RWPE1 (cell line): ENCODE measurements around the gene SYNGR3.
A peak's percentile ranks its signal among the peaks of the same experiment; 100 is the strongest.

Experiments used
- CTCF ChIA-PET: fragments of 350-600 bp; sonication (Branson Sonifier 250); formaldehyde crosslinking; extraction: SDS; loops from one replicate; lab custom pipeline; 2021; lab: Yijun Ruan, JAX
- POLR2A ChIA-PET: fragments of 400-600 bp; formaldehyde crosslinking; extraction: SDS; loops from one replicate; lab custom pipeline; 2020; ENCODE audit warnings: antibody characterized with exemption; ENCODE audit not compliant: low non-redundant PET; lab: Yijun Ruan, JAX
- DNase-seq: peaks from one replicate; pipeline ENCODE4 v3.0.0; 2012; ENCODE audit warnings: low spot score
- H3K27ac ChIP-seq: fragments of 450-650 bp; 2 replicates; pipeline ENCODE4 v1.5.1; 2017
- CTCF ChIP-seq: fragments of 450-650 bp; conservative IDR thresholded peaks from 2 replicates; pipeline ENCODE4 v1.5.1; 2017; ENCODE audit warnings: low read depth, mild to moderate bottlenecking

Gene SYNGR3

GRCh38 chr16:2028620-2029220, 39.0 kb downstream of the SYNGR3 start:
- POLR2A ChIA-PET, result no interaction called here
- CTCF ChIA-PET, result interaction anchor here (1.1 kb wide), 1 partner anchor 112 kb away, joined by 6 read pairs; no protein-coding TSS in a partner anchor
- TF ChIP-seq CTCF, result no peak
- H3K27ac ChIP-seq, result peak overlapping the region; percentile 85
- DNase-seq, result no peak

GRCh38 chr16:2029350-2029749, 39.6 kb downstream of the SYNGR3 start:
- CTCF ChIA-PET, result no interaction called here

GRCh38 chr16:2030036-2030435, 40.3 kb downstream of the SYNGR3 start:
- H3K27ac ChIP-seq, result peak overlapping the region; percentile 78
- no peak for DNase-seq
- POLR2A ChIA-PET, result no interaction called here
- CTCF ChIA-PET, result interaction anchor here (0.6 kb wide), 1 partner anchor 116 kb away, joined by 3 read pairs; no protein-coding TSS in a partner anchor
- TF ChIP-seq CTCF, result no peak

More at GRCh38 chr16:2029350-2029749, 39.6 kb downstream of the SYNGR3 start:
- no peak for DNase-seq
- no peak for TF ChIP-seq CTCF
- POLR2A ChIA-PET, result no interaction called here
- peak overlapping the region; percentile 78 for H3K27ac ChIP-seq

- H3K27ac ChIP-seq, result peak overlapping the region; percentile 78
- POLR2A ChIA-PET, result no interaction called here
- CTCF ChIA-PET, result no interaction called here
- no peak for TF ChIP-seq CTCF
- DNase-seq, result no peak
These were observed 41.4 kb downstream of the SYNGR3 start for GRCh38 chr16:2031081-2031577.

GRCh38 chr16:2032285-2033056, 42.7 kb downstream of the SYNGR3 start:
- H3K27ac ChIP-seq, result peak overlapping the region; percentile 78
- DNase-seq, result no peak
- CTCF ChIA-PET, result interaction anchor here (0.5 to 1.1 kb wide), 3 partner anchors 8 to 16 kb away, joined by 3 read pairs; no protein-coding TSS in a partner anchor
- POLR2A ChIA-PET, result no interaction called here
- TF ChIP-seq CTCF, result no peak
